H9 (cell line): ENCODE results near the gene CLRN1. TPM values are rescaled to one million over a fixed set of nuclear protein-coding genes. Genes with fewer than 3 reads are reported as not detected.

ENCODE experiments used
- DNase-seq: peaks from one replicate; pipeline ENCODE4 v3.0.0-alpha.2; 2017
- H2AFZ ChIP-seq: one replicate; pipeline ENCODE4 v1.6.1; 2013; ENCODE audit warnings: mild to moderate bottlenecking, low read length, control low read depth, moderate library complexity
- H2AK5ac ChIP-seq: 2 replicates; pipeline ENCODE4 v1.6.1; 2013; ENCODE audit warnings: low read length, control low read depth, mixed read lengths; ENCODE audit not compliant: insufficient read length
- H2BK120ac ChIP-seq: one replicate; pipeline ENCODE4 v1.6.1; 2013; ENCODE audit warnings: low read depth, mild to moderate bottlenecking, low read length, control low read depth, inconsistent platforms; ENCODE audit not compliant: poor library complexity, severe bottlenecking
- H2BK12ac ChIP-seq: 2 replicates; pipeline ENCODE4 v1.6.1; 2013; ENCODE audit warnings: low read length, control low read depth, mixed read lengths, low read depth; ENCODE audit not compliant: insufficient read length
- H2BK15ac ChIP-seq: 2 replicates; pipeline ENCODE4 v1.6.1; 2013; ENCODE audit warnings: low read depth, low read length, control low read depth
- H2BK20ac ChIP-seq: one replicate; pipeline ENCODE4 v1.6.1; 2013; ENCODE audit warnings: low read depth, mild to moderate bottlenecking, low read length, control low read depth, inconsistent platforms; ENCODE audit not compliant: poor library complexity, severe bottlenecking
- H2BK5ac ChIP-seq: 2 replicates; pipeline ENCODE4 v1.6.1; 2013; ENCODE audit warnings: low read length, control low read depth, mixed read lengths; ENCODE audit not compliant: insufficient read length
- H3K14ac ChIP-seq: 2 replicates; pipeline ENCODE4 v1.6.1; 2013; ENCODE audit warnings: low read length, control low read depth; ENCODE audit not compliant: insufficient read depth
- H3K18ac ChIP-seq: 2 replicates; pipeline ENCODE4 v1.6.1; 2013; ENCODE audit warnings: low read depth, mild to moderate bottlenecking, mixed read lengths, low read length, control low read depth; ENCODE audit not compliant: insufficient read length
- H3K23ac ChIP-seq: 2 replicates; pipeline ENCODE4 v1.6.1; 2013; ENCODE audit warnings: low read length, control low read depth, mixed read lengths, low read depth; ENCODE audit not compliant: insufficient read length
- H3K23me2 ChIP-seq: 2 replicates; pipeline ENCODE4 v1.6.1; 2013; ENCODE audit warnings: low read depth, mild to moderate bottlenecking, mixed read lengths, low read length, control low read depth; ENCODE audit not compliant: insufficient read length, poor library complexity, severe bottlenecking
- H3K27ac ChIP-seq: 2 replicates; pipeline ENCODE4 v1.5.1; 2013; ENCODE audit warnings: low read length, control low read depth, mixed read lengths, low read depth; ENCODE audit not compliant: insufficient read length
- H3K27me3 ChIP-seq: 2 replicates; pipeline ENCODE4 v1.6.1; 2013; ENCODE audit warnings: low read length, control low read depth, inconsistent platforms; ENCODE audit not compliant: insufficient read depth
- H3K4ac ChIP-seq: 2 replicates; pipeline ENCODE4 v1.6.1; 2013; ENCODE audit warnings: low read depth, mild to moderate bottlenecking, control low read depth, inconsistent platforms, low read length, moderate library complexity
- H3K4me1 ChIP-seq: 2 replicates; pipeline ENCODE4 v1.6.1; 2013; ENCODE audit warnings: low read length, control low read depth, inconsistent platforms; ENCODE audit not compliant: insufficient read depth
- H3K4me2 ChIP-seq: 2 replicates; pipeline ENCODE4 v1.6.1; 2013; ENCODE audit warnings: low read length, control low read depth, mixed read lengths; ENCODE audit not compliant: insufficient read length, insufficient read depth
- H3K56ac ChIP-seq: 2 replicates; pipeline ENCODE4 v1.6.1; 2013; ENCODE audit warnings: low read depth, mild to moderate bottlenecking, mixed read lengths, low read length, control low read depth; ENCODE audit not compliant: insufficient read length
- H3K79me1 ChIP-seq: 2 replicates; pipeline ENCODE4 v1.6.1; 2013; ENCODE audit warnings: low read depth, mild to moderate bottlenecking, moderate library complexity, low read length, control low read depth, inconsistent platforms; ENCODE audit not compliant: insufficient read depth, poor library complexity, severe bottlenecking
- H3K79me2 ChIP-seq: 2 replicates; pipeline ENCODE4 v1.6.1; 2013; ENCODE audit warnings: low read length, control low read depth, inconsistent platforms; ENCODE audit not compliant: insufficient read depth
- H3K9ac ChIP-seq: 2 replicates; pipeline ENCODE4 v1.6.1; 2013; ENCODE audit warnings: low read length, control low read depth, mixed read lengths; ENCODE audit not compliant: insufficient read length; ENCODE audit errors: extremely low read depth
- H3K9me3 ChIP-seq: one replicate; pipeline ENCODE4 v1.6.1; 2013; ENCODE audit warnings: low read depth, low read length, inconsistent platforms; ENCODE audit not compliant: control insufficient read depth
- H3T11ph ChIP-seq: one replicate; pipeline ENCODE4 v1.6.1; 2013; ENCODE audit warnings: mild to moderate bottlenecking, low read length, control low read depth, inconsistent platforms
- H4K20me1 ChIP-seq: one replicate; pipeline ENCODE4 v1.6.1; 2013; ENCODE audit not compliant: control insufficient read depth, insufficient read length, insufficient read depth
- H4K5ac ChIP-seq: 2 replicates; pipeline ENCODE4 v1.6.1; 2013; ENCODE audit warnings: low read depth, mild to moderate bottlenecking, mixed read lengths, low read length, control low read depth; ENCODE audit not compliant: insufficient read length
- H4K8ac ChIP-seq: replicated peaks from 2 replicates; pipeline ENCODE4 v1.6.1; 2013; ENCODE audit warnings: low read length, control low read depth, mixed read lengths, low read depth; ENCODE audit not compliant: insufficient read length
- H4K91ac ChIP-seq: 2 replicates; pipeline ENCODE4 v1.6.1; 2013; ENCODE audit warnings: low read depth, mild to moderate bottlenecking, moderate library complexity, mixed read lengths, low read length, control low read depth; ENCODE audit not compliant: insufficient read length
- H3K27ac Mint-ChIP-seq, 3 experiments: 2 replicates in 2 of 3; 3 replicates in 1 of 3; pipeline ENCODE4 v1.8.0; 2020 to 2021; ENCODE audit warnings: mixed read lengths in 3 of 3, mild to moderate bottlenecking in 1 of 3, moderate library complexity in 1 of 3
- H3K27me3 Mint-ChIP-seq: 2 replicates; pipeline ENCODE4 v1.8.0; 2021; ENCODE audit warnings: low read depth, mild to moderate bottlenecking, moderate library complexity, mixed read lengths
- H3K36me3 Mint-ChIP-seq, 3 experiments: 2 replicates in 2 of 3; 3 replicates in 1 of 3; pipeline ENCODE4 v1.8.0; 2020 to 2021; ENCODE audit warnings: low read depth in 3 of 3, mixed read lengths in 3 of 3; ENCODE audit not compliant: insufficient read depth in 1 of 3
- H3K4me1 Mint-ChIP-seq, 2 experiments: 2 replicates each; pipeline ENCODE4 v1.8.0; 2020; ENCODE audit warnings: mixed read lengths in 2 of 2
- H3K4me3 Mint-ChIP-seq, 2 experiments: 2 replicates in 1 of 2; 3 replicates in 1 of 2; pipeline ENCODE4 v1.8.0; 2020 to 2021; ENCODE audit warnings: mild to moderate bottlenecking in 2 of 2, mixed read lengths in 2 of 2, moderate library complexity in 1 of 2
- H3K9me3 Mint-ChIP-seq, 2 experiments: 2 replicates in 1 of 2; 3 replicates in 1 of 2; pipeline ENCODE4 v1.8.0; 2020; ENCODE audit warnings: mild to moderate bottlenecking in 2 of 2, mixed read lengths in 2 of 2, moderate library complexity in 1 of 2
- WGBS: extraction: QIAGEN DNeasy Blood & Tissue Kit; methylation state at CpG from one replicate; pipeline ENCODE4 v1.1.7; 2013; ENCODE audit warnings: missing lambda C conversion rate, low lambda C conversion rate, mixed read lengths; ENCODE audit not compliant: insufficient read length; ENCODE audit errors: extremely low coverage; 5-methylcytosine and 5-hydroxymethylcytosine counted together
- total RNA-seq: library from RNA; stranded (reverse); gene quantifications from 2 replicates; pipeline ENCODE4 v1.2.1, GENCODE V29; 2021
- TF ChIP-seq, protein P1 (sequence below): fragments of 200-600 bp; sonication (generic); conservative IDR thresholded peaks from 3 replicates; pipeline ENCODE4 v1.8.0; 2021; ENCODE audit warnings: antibody characterized with exemption, mild to moderate bottlenecking

Gene CLRN1
- total RNA-seq, 1 experiment from 2014 or later: not detected

DNA sequence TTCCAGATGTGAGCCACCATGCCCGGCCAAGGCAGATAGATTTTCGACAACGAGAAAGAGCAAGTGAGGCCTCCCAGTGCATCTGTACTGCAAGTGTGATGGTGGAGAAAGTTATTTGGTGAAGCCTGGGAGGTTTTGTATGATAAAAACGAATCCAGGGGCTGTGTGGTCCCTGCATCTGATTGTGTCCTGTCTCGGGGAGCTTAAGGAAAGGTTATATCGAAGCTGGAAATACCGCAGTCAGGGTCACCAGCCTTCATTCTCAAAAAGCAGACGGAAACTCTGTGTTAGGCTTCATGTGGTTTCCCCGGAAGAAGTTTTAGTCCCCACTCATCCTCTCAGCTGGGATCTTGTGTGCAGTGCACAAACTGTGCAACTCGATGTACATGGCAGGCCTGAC lies 70.7 kb downstream of the CLRN1 start:
- H3K9me3 Mint-ChIP-seq: no peaks in the 10 kb centered on the region

More for the DNA sequence above, 70.7 kb downstream of the CLRN1 start:
- no peak for DNase-seq
- Histone ChIP-seq H3K56ac (no peak overlapping the region), H3K4me2 (no peak overlapping the region), H3K14ac (no peak overlapping the region), H3K9ac (no peak overlapping the region), H3K4ac (no peak overlapping the region), H2BK120ac (no peak overlapping the region), H3K27me3 (no peaks in the 10 kb centered on the region), H2AFZ (no peak overlapping the region), H3K27ac (no peak overlapping the region), H3K9me3 (no peaks in the 10 kb centered on the region), H2BK5ac (no peak overlapping the region), H3K23ac (no peak overlapping the region), H4K20me1 (no peaks in the 10 kb centered on the region), H3K23me2 (no peaks in the 10 kb centered on the region), H2BK12ac (no peak overlapping the region), H3K79me2 (no peaks in the 10 kb centered on the region), H3K18ac (no peak overlapping the region), H4K91ac (no peak overlapping the region), H4K5ac (no peak overlapping the region), H3K4me1 (peaks cover 3% of the 10 kb centered on the region; the same call in 1 of the 2 replicates), H3T11ph (no peak overlapping the region), H3K79me1 (no peaks in the 10 kb centered on the region), H2BK20ac (no peak overlapping the region), H2AK5ac (no peak overlapping the region), H4K8ac (no peak overlapping the region), H2BK15ac (no peak overlapping the region)
- Mint-ChIP-seq H3K36me3 (no peaks in the 10 kb centered on the region; a peak in 1 of 7 replicates), H3K4me3 (no peak overlapping the region), H3K27ac (no peak overlapping the region), H3K4me1 (peaks cover 0 to 5% of the 10 kb centered on the region in 2 experiments; a peak in 2 of 4 replicates), H3K27me3 (no peaks in the 10 kb centered on the region)
- TF ChIP-seq, protein P1, sequence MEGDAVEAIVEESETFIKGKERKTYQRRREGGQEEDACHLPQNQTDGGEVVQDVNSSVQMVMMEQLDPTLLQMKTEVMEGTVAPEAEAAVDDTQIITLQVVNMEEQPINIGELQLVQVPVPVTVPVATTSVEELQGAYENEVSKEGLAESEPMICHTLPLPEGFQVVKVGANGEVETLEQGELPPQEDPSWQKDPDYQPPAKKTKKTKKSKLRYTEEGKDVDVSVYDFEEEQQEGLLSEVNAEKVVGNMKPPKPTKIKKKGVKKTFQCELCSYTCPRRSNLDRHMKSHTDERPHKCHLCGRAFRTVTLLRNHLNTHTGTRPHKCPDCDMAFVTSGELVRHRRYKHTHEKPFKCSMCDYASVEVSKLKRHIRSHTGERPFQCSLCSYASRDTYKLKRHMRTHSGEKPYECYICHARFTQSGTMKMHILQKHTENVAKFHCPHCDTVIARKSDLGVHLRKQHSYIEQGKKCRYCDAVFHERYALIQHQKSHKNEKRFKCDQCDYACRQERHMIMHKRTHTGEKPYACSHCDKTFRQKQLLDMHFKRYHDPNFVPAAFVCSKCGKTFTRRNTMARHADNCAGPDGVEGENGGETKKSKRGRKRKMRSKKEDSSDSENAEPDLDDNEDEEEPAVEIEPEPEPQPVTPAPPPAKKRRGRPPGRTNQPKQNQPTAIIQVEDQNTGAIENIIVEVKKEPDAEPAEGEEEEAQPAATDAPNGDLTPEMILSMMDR: no peak
- WGBS: no CpG with 5 or more reads among the region's 10 CpGs
